Mesothelial cell of epicardium (in vitro differentiated cells): ENCODE results near the gene CYP4F2. TPM values are rescaled to one million over a fixed set of nuclear protein-coding genes. Genes with fewer than 3 reads are reported as not detected.

Source experiments
- DNase-seq, 2 experiments: peaks; one replicate each; pipeline ENCODE4 v3.0.0; 2021; ENCODE audit warnings: low spot score in 2 of 2; ENCODE audit not compliant: unreplicated experiment in 2 of 2
- H3K27ac Mint-ChIP-seq: 2 replicates; pipeline ENCODE4 v1.8.0; 2021; ENCODE audit warnings: mixed read lengths
- H3K27me3 Mint-ChIP-seq: 2 replicates; pipeline ENCODE4 v1.8.0; 2021; ENCODE audit warnings: low read depth, mixed read lengths
- H3K36me3 Mint-ChIP-seq: 2 replicates; pipeline ENCODE4 v1.8.0; 2021; ENCODE audit warnings: mixed read lengths
- H3K4me1 Mint-ChIP-seq: 2 replicates; pipeline ENCODE4 v1.8.0; 2021; ENCODE audit warnings: mixed read lengths
- H3K4me3 Mint-ChIP-seq: 2 replicates; pipeline ENCODE4 v1.8.0; 2021; ENCODE audit warnings: mild to moderate bottlenecking, moderate library complexity, mixed read lengths
- H3K9me3 Mint-ChIP-seq: 2 replicates; pipeline ENCODE4 v1.8.0; 2021; ENCODE audit warnings: mixed read lengths
- CTCF ChIP-seq: fragments of 200-600 bp; sonication (generic); IDR thresholded peaks from one replicate; pipeline ENCODE4 v1.5.0; 2021; ENCODE audit warnings: antibody characterized with exemption; ENCODE audit not compliant: unreplicated experiment
- total RNA-seq: library from RNA; stranded (reverse); gene quantifications from 3 replicates; pipeline ENCODE4 v1.2.1, GENCODE V29; 2021

CYP4F2 gene
- total RNA-seq, 1 donor from 2014 or later: not detected

GRCh38 chr19:15897026-15897737 is 692 bp downstream of the CYP4F2 start:
- Mint-ChIP-seq H3K4me1 (no peaks in the 10 kb centered on the region), H3K27ac (no peak overlapping the region), H3K9me3 (peaks cover 60% of the 10 kb centered on the region), H3K4me3 (no peak overlapping the region), H3K36me3 (peaks cover 3% of the 10 kb centered on the region), H3K27me3 (no peaks in the 10 kb centered on the region)
- no peak for DNase-seq
- no peak for TF ChIP-seq CTCF

- Mint-ChIP-seq H3K9me3 (peaks cover 50% of the 10 kb centered on the region), H3K4me1 (no peaks in the 10 kb centered on the region), H3K36me3 (peaks cover 3% of the 10 kb centered on the region), H3K27me3 (no peaks in the 10 kb centered on the region), H3K27ac (no peak overlapping the region), H3K4me3 (no peak overlapping the region)
- no peak for TF ChIP-seq CTCF
- DNase-seq: no peak
These were observed 1.9 kb downstream of the CYP4F2 start for GRCh38 chr19:15895876-15896430.

DNA sequence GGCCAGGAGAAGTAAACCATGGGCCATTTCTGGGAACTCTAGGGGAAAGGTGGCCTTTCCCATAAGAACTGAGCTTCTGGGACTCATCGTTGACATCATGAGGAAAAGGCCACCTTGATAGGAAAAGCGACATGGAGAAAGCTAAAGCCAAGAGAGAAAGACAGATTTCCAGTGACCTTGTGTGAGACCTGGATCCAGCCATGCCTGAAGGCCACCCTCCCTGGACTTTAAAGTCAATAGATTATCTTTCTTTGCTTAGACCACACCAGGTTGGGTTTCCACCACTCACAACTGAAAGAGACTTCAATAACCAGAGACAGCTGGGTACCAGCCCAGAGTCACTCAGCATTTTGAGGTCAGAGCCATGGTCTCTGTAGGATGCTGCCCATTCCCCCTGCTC is 3.5 kb downstream of the CYP4F2 start:
- Mint-ChIP-seq H3K4me1 (no peaks in the 10 kb centered on the region), H3K27me3 (no peaks in the 10 kb centered on the region), H3K27ac (no peak overlapping the region), H3K36me3 (no peaks in the 10 kb centered on the region), H3K9me3 (peaks cover 44% of the 10 kb centered on the region), H3K4me3 (no peak overlapping the region)
- no peak for TF ChIP-seq CTCF
- DNase-seq: no peak

- H3K27me3 Mint-ChIP-seq: no peaks in the 10 kb centered on the region
- no peaks in the 10 kb centered on the region for H3K36me3 Mint-ChIP-seq
- H3K4me3 Mint-ChIP-seq: no peak overlapping the region
- no peaks in the 10 kb centered on the region for H3K4me1 Mint-ChIP-seq
- TF ChIP-seq CTCF: no peak
- no peak overlapping the region for H3K27ac Mint-ChIP-seq
- peaks cover 43% of the 10 kb centered on the region for H3K9me3 Mint-ChIP-seq
- no peak for DNase-seq
These were observed 4.4 kb downstream of the CYP4F2 start for GRCh38 chr19:15893477-15893876.

DNA sequence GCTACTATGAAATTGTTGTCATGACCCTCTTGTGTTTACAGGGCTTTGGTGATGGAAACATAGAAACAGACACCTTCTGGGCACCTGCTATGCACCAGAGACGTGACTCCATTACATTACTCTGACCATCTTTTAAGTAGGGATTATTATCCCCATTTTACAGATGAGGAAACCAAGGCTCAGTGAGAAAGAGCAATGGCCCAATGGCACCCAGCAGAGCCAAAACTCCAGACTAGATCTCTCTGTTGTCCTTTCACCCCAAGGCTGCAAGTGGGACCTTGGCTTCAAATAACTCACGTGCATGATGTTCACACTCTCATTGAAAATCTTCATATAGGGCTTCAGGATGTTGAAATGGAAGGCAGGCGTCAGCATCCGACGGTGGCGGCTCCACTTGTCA is 5.9 kb downstream of the CYP4F2 start:
- H3K4me3 Mint-ChIP-seq: no peak overlapping the region
- no peaks in the 10 kb centered on the region for H3K27me3 Mint-ChIP-seq
- no peak for TF ChIP-seq CTCF
- DNase-seq: no peak
- H3K36me3 Mint-ChIP-seq: no peaks in the 10 kb centered on the region
- no peaks in the 10 kb centered on the region for H3K4me1 Mint-ChIP-seq
- peaks cover 37% of the 10 kb centered on the region for H3K9me3 Mint-ChIP-seq
- H3K27ac Mint-ChIP-seq: no peak overlapping the region
